ENCODE measurements around the gene HS6ST3.

- TF ChIP-seq ZNF232 (CRISPR knock-in tag; IDR thresholded peaks at IDR 0.05) (no peak), CBFB (CRISPR knock-in tag; IDR thresholded peaks at IDR 0.05; ENCODE audit: low read depth) (no peak), ZNF263 (CRISPR knock-in tag; IDR thresholded peaks at IDR 0.05; ENCODE audit: low read depth) (no peak), USF2 (CRISPR knock-in tag; IDR thresholded peaks at IDR 0.05) (no peak)
- TF ChIP-seq, protein P1, sequence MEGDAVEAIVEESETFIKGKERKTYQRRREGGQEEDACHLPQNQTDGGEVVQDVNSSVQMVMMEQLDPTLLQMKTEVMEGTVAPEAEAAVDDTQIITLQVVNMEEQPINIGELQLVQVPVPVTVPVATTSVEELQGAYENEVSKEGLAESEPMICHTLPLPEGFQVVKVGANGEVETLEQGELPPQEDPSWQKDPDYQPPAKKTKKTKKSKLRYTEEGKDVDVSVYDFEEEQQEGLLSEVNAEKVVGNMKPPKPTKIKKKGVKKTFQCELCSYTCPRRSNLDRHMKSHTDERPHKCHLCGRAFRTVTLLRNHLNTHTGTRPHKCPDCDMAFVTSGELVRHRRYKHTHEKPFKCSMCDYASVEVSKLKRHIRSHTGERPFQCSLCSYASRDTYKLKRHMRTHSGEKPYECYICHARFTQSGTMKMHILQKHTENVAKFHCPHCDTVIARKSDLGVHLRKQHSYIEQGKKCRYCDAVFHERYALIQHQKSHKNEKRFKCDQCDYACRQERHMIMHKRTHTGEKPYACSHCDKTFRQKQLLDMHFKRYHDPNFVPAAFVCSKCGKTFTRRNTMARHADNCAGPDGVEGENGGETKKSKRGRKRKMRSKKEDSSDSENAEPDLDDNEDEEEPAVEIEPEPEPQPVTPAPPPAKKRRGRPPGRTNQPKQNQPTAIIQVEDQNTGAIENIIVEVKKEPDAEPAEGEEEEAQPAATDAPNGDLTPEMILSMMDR (IDR thresholded peaks at IDR 0.05) = no peak
- TF ChIP-seq, protein P2, sequence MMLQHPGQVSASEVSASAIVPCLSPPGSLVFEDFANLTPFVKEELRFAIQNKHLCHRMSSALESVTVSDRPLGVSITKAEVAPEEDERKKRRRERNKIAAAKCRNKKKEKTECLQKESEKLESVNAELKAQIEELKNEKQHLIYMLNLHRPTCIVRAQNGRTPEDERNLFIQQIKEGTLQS (CRISPR knock-in tag; conservative IDR thresholded peaks at IDR 0.05) = no peak
These were observed 762.0 kb downstream of the HS6ST3 start for GRCh38 chr13:96851856-96852445.

Data from WTC11 (cell line).